Endothelial cell (in vitro differentiated cells): ENCODE measurements around the gene TIMM10B. TPM values are rescaled to one million over a fixed set of nuclear protein-coding genes. Genes with fewer than 3 reads are reported as not detected.

Source experiments
- DNase-seq: peaks from one replicate; pipeline ENCODE4 v3.0.0; 2021; ENCODE audit warnings: low spot score
- H3K27ac Mint-ChIP-seq: one replicate; pipeline ENCODE4 v1.8.0; 2021; ENCODE audit warnings: mixed read lengths, inconsistent platforms; ENCODE audit not compliant: unreplicated experiment
- H3K27me3 Mint-ChIP-seq: one replicate; pipeline ENCODE4 v1.8.0; 2021; ENCODE audit warnings: mild to moderate bottlenecking, moderate library complexity, mixed read lengths, inconsistent platforms; ENCODE audit not compliant: unreplicated experiment
- H3K36me3 Mint-ChIP-seq: one replicate; pipeline ENCODE4 v1.8.0; 2021; ENCODE audit warnings: mild to moderate bottlenecking, low read depth, mixed read lengths, inconsistent platforms; ENCODE audit not compliant: unreplicated experiment
- H3K4me1 Mint-ChIP-seq: one replicate; pipeline ENCODE4 v1.8.0; 2021; ENCODE audit warnings: mild to moderate bottlenecking, mixed read lengths, inconsistent platforms; ENCODE audit not compliant: unreplicated experiment
- H3K4me3 Mint-ChIP-seq: one replicate; pipeline ENCODE4 v1.8.0; 2021; ENCODE audit warnings: mild to moderate bottlenecking, mixed read lengths, inconsistent platforms; ENCODE audit not compliant: unreplicated experiment
- H3K9me3 Mint-ChIP-seq: one replicate; pipeline ENCODE4 v1.8.0; 2021; ENCODE audit warnings: mixed read lengths, inconsistent platforms; ENCODE audit not compliant: unreplicated experiment
- CTCF ChIP-seq: fragments of 200-600 bp; sonication (generic); IDR thresholded peaks from one replicate; pipeline ENCODE4 v1.5.0; 2021; ENCODE audit warnings: antibody characterized with exemption; ENCODE audit not compliant: unreplicated experiment
- total RNA-seq: library from RNA; stranded (reverse); fragmentation: NEBNext Ultra II Directional; extraction: Animal tissue kit (Norgen Biotek cat#: 25700); gene quantifications from one replicate; pipeline ENCODE4 v1.2.1, GENCODE V29; 2021; ENCODE audit not compliant: unreplicated experiment

The TIMM10B gene
- total RNA-seq, 1 donor from 2014 or later: 42.2 TPM

DNA sequence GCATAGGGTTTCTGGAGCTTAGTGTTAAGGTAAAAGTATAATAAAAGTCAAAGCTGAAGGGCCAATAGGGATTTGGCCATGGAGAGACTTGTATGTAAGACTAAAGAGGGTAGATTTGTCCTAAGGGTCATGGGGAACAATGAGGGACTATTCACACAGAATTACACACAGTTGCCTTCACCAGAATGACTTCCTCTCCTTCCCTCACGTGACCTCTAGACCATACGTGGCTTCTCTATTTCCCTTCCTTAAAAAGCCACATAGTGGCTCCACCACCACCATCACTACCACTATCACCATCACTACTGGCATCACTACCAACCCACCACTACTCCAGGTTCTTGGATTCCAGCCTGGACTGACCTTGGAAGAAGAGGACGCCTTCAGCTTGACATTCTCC is 43.3 kb upstream of the TIMM10B start:
- H3K4me1 Mint-ChIP-seq: no peaks in the 10 kb centered on the region
- no peaks in the 10 kb centered on the region for H3K36me3 Mint-ChIP-seq
- no peak overlapping the region for H3K27ac Mint-ChIP-seq
- H3K9me3 Mint-ChIP-seq: no peaks in the 10 kb centered on the region
- H3K27me3 Mint-ChIP-seq: no peaks in the 10 kb centered on the region
- no peak for TF ChIP-seq CTCF
- no peak for DNase-seq
- no peak overlapping the region for H3K4me3 Mint-ChIP-seq

DNA sequence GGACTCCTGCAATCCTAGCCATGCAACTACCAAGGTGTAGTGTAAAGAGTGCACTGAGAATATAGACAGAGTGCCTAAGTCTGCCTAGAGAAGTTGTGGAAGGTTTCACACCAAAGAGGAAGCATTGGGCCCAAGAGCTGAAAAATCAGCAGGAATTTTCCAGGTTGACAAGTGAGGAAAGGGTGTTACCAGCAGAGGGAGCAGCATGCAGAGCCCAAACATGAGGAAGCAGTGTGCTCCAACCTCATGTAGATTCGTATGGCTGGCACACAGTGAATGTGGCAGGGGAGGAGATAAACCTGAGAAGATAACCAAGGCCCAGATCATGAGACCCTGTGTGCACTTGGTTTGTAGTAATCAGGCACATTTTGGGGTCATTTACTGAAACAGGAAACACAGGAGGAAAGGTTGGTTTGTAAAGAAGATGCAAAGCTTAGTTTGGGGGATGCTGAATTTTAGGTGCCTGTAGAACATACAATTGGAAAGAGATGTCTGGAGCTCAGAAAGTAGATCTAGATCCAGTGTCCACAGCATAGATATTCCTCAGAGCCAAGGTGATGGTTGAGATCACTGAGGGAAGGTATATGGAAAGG is 42.2 kb upstream of the TIMM10B start:
- H3K27me3 Mint-ChIP-seq: no peaks in the 10 kb centered on the region
- peak; percentile 47 for TF ChIP-seq CTCF
- H3K9me3 Mint-ChIP-seq: no peaks in the 10 kb centered on the region
- H3K36me3 Mint-ChIP-seq: no peaks in the 10 kb centered on the region
- H3K4me3 Mint-ChIP-seq: no peak overlapping the region
- peak; percentile 61 for DNase-seq
- H3K4me1 Mint-ChIP-seq: no peaks in the 10 kb centered on the region
- no peak overlapping the region for H3K27ac Mint-ChIP-seq

DNA sequence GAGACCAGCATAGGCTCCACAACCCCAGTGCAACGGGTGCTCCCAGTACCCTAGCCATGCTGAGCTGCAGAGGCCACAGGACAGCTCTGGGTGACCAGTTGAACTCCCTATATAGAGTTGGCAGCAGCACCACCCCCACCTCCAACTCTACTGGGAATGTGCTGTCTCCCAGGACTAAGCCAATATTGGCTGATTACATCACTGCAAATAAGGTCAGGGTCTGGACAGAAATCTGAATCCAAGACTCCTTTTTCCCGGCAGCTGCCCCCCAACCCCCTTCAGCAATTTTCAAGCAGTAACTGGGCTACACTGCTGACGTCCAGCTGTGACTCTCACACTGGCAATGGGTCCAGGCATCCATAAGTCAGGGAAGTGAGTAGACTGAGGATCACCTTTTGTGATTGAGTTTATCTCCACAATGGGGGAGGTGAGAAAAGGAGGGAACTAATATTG is 40.4 kb upstream of the TIMM10B start, which contains the start of gene HPX:
Gene HPX, minus strand, starts transcription at position 82 of the 453 bp plus-strand sequence. Its CDS starts 24 bp downstream, at position 58.
- Mint-ChIP-seq H3K36me3 (no peaks in the 10 kb centered on the region), H3K4me1 (peaks cover 2% of the 10 kb centered on the region), H3K27ac (no peak within 1 kb of the TSS), H3K9me3 (no peaks in the 10 kb centered on the region), H3K4me3 (no peak within 1 kb of the TSS), H3K27me3 (no peaks in the 10 kb centered on the region)
- no peak for DNase-seq
- TF ChIP-seq CTCF: no peak

- no peak for TF ChIP-seq CTCF
- Mint-ChIP-seq H3K9me3 (no peaks in the 10 kb centered on the region), H3K27ac (no peak overlapping the region), H3K4me3 (no peak overlapping the region), H3K36me3 (no peaks in the 10 kb centered on the region), H3K27me3 (no peaks in the 10 kb centered on the region), H3K4me1 (peaks cover 6% of the 10 kb centered on the region)
- DNase-seq: no peak
Observed at GRCh38 chr11:6442441-6442840, 38.9 kb upstream of the TIMM10B start.

GRCh38 chr11:6443269-6444003 is 37.9 kb upstream of the TIMM10B start:
- peaks cover 6% of the 10 kb centered on the region for H3K4me1 Mint-ChIP-seq
- DNase-seq: peak; percentile 61
- no peaks in the 10 kb centered on the region for H3K36me3 Mint-ChIP-seq

More at GRCh38 chr11:6443269-6444003, 37.9 kb upstream of the TIMM10B start:
- TF ChIP-seq CTCF: peak; percentile 78
- H3K27me3 Mint-ChIP-seq: no peaks in the 10 kb centered on the region
- H3K9me3 Mint-ChIP-seq: no peaks in the 10 kb centered on the region
- no peak overlapping the region for H3K4me3 Mint-ChIP-seq
- H3K27ac Mint-ChIP-seq: no peak overlapping the region
